ENCODE results near the gene SEC63. TPM values are rescaled to one million over a fixed set of nuclear protein-coding genes. Genes with fewer than 3 reads are reported as not detected.
"Not testable (repeated sequence)": the region's sequence is repeated elsewhere in the genome, so short reads cannot be mapped to it uniquely, and the experiment has no call there.

The SEC63 gene
- polyA plus RNA-seq, 1 experiment, result 17.6 TPM

GRCh38 chr6:107866606-107867301, 91.3 kb downstream of the SEC63 start:
- POLR2A ChIA-PET, result no interaction called here
- no peak overlapping the region for H3K4me3 ChIP-seq (ENCODE audit: low read depth, low read length)
- peak; percentile 54 for TF ChIP-seq CTCF (IDR thresholded peaks at IDR 0.05; ENCODE audit: insufficient read depth, low read depth, low read length)
- CTCF ChIA-PET, result interaction anchor here (1.0 to 2.3 kb wide), 8 partner anchors 9 to 734 kb away, joined by 3 to 17 read pairs (median 4); no protein-coding TSS in a partner anchor
- H3K36me3 ChIP-seq (ENCODE audit: control insufficient read depth, insufficient read depth, low read length), result no peaks in the 10 kb centered on the region; the same call in 1 of the 2 replicates
- no peaks in the 10 kb centered on the region for H3K27me3 ChIP-seq (ENCODE audit: control insufficient read depth, insufficient read depth, low read length)
- DNase-seq (ENCODE audit: low read depth), result no peak

- DNase-seq (ENCODE audit: low read depth), result no peak
- TF ChIP-seq CTCF (IDR thresholded peaks at IDR 0.05; ENCODE audit: insufficient read depth, low read depth, low read length), result no peak
- Histone ChIP-seq H3K4me3 (ENCODE audit: low read depth, low read length) (no peak overlapping the region), H3K36me3 (ENCODE audit: control insufficient read depth, insufficient read depth, low read length) (no peaks in the 10 kb centered on the region; the same call in 1 of the 2 replicates), H3K27me3 (ENCODE audit: control insufficient read depth, insufficient read depth, low read length) (no peaks in the 10 kb centered on the region)
- CTCF ChIA-PET, result no interaction called here
- POLR2A ChIA-PET, result interaction anchor here (0.6 kb wide), 1 partner anchor 775 kb away, joined by 3 read pairs; no protein-coding TSS in a partner anchor
These were observed 93.5 kb downstream of the SEC63 start for GRCh38 chr6:107864226-107865127.

GRCh38 chr6:107862383-107862782, 95.6 kb downstream of the SEC63 start:
- ChIA-PET CTCF (no interaction called here), POLR2A (no interaction called here)
- no peak for TF ChIP-seq CTCF (IDR thresholded peaks at IDR 0.05; ENCODE audit: insufficient read depth, low read depth, low read length)
- no peaks in the 10 kb centered on the region for H3K36me3 ChIP-seq (ENCODE audit: control insufficient read depth, insufficient read depth, low read length)
- H3K4me3 ChIP-seq (ENCODE audit: low read depth, low read length), result no peak overlapping the region
- DNase-seq (ENCODE audit: low read depth), result no peak
- H3K27me3 ChIP-seq (ENCODE audit: control insufficient read depth, insufficient read depth, low read length), result no peaks in the 10 kb centered on the region

DNA sequence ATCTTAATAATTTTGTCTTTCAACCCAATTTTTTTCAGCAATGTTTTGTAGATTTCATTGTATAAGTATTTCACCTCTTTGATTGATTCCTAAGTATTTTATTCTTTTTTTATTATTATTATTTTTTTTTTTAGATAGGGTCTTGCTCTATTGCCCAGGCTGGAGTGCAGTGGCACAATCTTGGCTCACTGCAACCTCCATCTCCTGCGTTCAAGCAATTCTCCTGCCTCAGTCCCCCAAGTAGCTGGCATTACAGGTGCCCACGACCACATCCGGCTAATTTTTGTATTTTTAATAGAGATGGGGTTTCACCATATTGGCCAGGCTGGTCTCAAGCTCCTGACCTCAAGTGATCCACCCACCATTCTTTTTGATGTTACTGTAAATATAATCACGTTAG, 97.0 kb downstream of the SEC63 start:
- CTCF ChIA-PET, result interaction anchor here (1.4 kb wide), 1 partner anchor 12 kb away, joined by 4 read pairs; no protein-coding TSS in a partner anchor
- H3K36me3 ChIP-seq (ENCODE audit: control insufficient read depth, insufficient read depth, low read length); H3K27me3 ChIP-seq (ENCODE audit: control insufficient read depth, insufficient read depth, low read length); POLR2A ChIA-PET; H3K4me3 ChIP-seq (ENCODE audit: low read depth, low read length); DNase-seq (ENCODE audit: low read depth): not testable (repeated sequence)

GRCh38 chr6:107860144-107860543, 97.9 kb downstream of the SEC63 start:
- POLR2A ChIA-PET, CTCF ChIA-PET: not testable (repeated sequence)

DNA sequence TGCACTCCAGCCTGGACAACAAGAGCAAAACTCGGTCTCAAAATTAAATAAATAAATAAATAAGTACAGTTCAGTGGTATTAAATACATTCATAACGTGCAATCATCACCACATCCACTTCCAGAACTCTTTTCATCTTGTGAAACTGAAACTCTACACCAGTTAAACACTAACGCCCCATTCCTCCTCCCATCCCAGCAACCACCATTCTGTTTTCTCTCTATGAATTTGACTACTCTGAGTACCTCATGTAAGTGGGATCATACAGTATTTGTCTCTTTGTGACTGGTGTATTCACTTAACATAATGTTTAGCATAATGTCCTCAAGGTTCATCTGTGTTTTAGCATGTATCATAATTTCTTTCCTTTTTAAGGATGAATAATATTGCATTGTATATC, 104.8 kb downstream of the SEC63 start:
- CTCF ChIA-PET, result no interaction called here

More at GRCh38 chr6:107860144-107860543, 97.9 kb downstream of the SEC63 start:
- not testable (repeated sequence) for DNase-seq (ENCODE audit: low read depth); H3K4me3 ChIP-seq (ENCODE audit: low read depth, low read length); H3K27me3 ChIP-seq (ENCODE audit: control insufficient read depth, insufficient read depth, low read length); H3K36me3 ChIP-seq (ENCODE audit: control insufficient read depth, insufficient read depth, low read length)

More for the DNA sequence above, 104.8 kb downstream of the SEC63 start:
- H3K4me3 ChIP-seq (ENCODE audit: low read depth, low read length), result no peak overlapping the region
- no peaks in the 10 kb centered on the region for H3K36me3 ChIP-seq (ENCODE audit: control insufficient read depth, insufficient read depth, low read length)
- TF ChIP-seq CTCF (IDR thresholded peaks at IDR 0.05; ENCODE audit: insufficient read depth, low read depth, low read length), result no peak
- DNase-seq (ENCODE audit: low read depth), result no peak
- H3K27me3 ChIP-seq (ENCODE audit: control insufficient read depth, insufficient read depth, low read length), result peaks cover 2% of the 10 kb centered on the region; the same call in 1 of the 2 replicates
- POLR2A ChIA-PET, result no interaction called here
